ENCODE results near the gene KLRF2. TPM values are rescaled to one million over a fixed set of nuclear protein-coding genes. Genes with fewer than 3 reads are reported as not detected.
"Not testable (repeated sequence)": the region's sequence is repeated elsewhere in the genome, so short reads cannot be mapped to it uniquely, and the experiment has no call there.

The KLRF2 gene
- total and polyA plus RNA-seq, 2 experiments from 2014 or later: not detected

- Histone ChIP-seq H3K36me3 (no peaks in the 10 kb centered on the region), H3K4me1 (ENCODE audit: low read depth) (peaks cover 4% of the 10 kb centered on the region), H3K9me3 (ENCODE audit: low read depth) (no peaks in the 10 kb centered on the region), H3K27me3 (no peaks in the 10 kb centered on the region), H3K4me3 (no peak overlapping the region), H3K27ac (no peak overlapping the region)
- no peak for DNase-seq (ENCODE audit: low read depth in 1 of 2, low spot score in 1 of 2)
- no peak for TF ChIP-seq CTCF (IDR thresholded peaks at IDR 0.05; ENCODE audit: low read depth, low read length)
Observed at GRCh38 chr12:9872162-9872561, 9.1 kb upstream of the KLRF2 start.

DNA sequence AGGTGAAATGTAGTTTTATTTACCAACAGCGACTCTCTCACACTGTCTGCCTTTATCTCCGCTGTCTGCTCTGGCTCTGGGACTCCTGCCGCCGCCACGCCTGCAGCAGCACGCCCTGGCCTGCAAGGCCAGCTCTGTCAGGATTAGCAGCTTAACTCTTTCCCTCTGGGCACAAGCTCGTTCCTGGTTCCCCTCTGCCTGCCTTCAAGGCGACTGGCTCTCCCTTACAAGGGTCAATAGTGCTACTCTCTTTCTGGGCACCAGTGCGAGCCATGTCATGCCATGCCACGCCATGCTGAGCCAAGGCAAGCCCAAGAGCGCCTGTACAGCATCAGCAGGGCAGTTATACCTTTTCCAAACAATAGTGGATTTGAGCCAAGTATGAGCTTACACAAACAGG lies 8.5 kb upstream of the KLRF2 start:
- no peak for TF ChIP-seq CTCF (IDR thresholded peaks at IDR 0.05; ENCODE audit: low read depth, low read length)
- peaks cover 4% of the 10 kb centered on the region for H3K4me1 ChIP-seq (ENCODE audit: low read depth)
- H3K36me3 ChIP-seq: no peaks in the 10 kb centered on the region
- H3K27me3 ChIP-seq: no peaks in the 10 kb centered on the region
- no peak overlapping the region for H3K27ac ChIP-seq
- no peaks in the 10 kb centered on the region for H3K9me3 ChIP-seq (ENCODE audit: low read depth)
- DNase-seq (ENCODE audit: low read depth in 1 of 2, low spot score in 1 of 2): peak in 1 of 2 donors; percentile 31
- H3K4me3 ChIP-seq: no peak overlapping the region

DNA sequence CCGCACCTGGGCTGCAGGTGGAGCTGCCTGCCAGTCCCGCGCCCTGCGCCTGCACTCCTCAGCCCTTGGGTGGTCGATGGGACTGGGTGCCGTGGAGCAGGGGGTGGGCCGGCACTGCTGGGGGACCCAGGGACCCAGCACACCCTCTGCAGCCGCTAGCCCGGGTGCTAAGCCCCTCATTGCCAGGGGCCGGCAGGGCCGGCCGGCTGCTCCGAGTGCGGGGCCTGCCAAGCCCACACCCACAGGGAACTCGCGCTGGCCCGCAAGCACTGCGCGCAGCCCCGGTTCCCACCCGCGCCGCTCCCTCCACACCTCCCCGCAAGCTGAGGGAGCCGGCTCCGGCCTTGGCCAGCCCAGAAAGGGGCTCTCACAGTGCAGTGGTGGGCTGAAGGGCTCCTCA lies 5.2 kb upstream of the KLRF2 start:
- H3K4me3 ChIP-seq; H3K4me1 ChIP-seq (ENCODE audit: low read depth); H3K9me3 ChIP-seq (ENCODE audit: low read depth); H3K36me3 ChIP-seq; H3K27ac ChIP-seq; DNase-seq (ENCODE audit: low read depth in 1 of 2, low spot score in 1 of 2); H3K27me3 ChIP-seq: not testable (repeated sequence)

- Histone ChIP-seq H3K4me1 (ENCODE audit: low read depth) (no peaks in the 10 kb centered on the region), H3K9me3 (ENCODE audit: low read depth) (no peaks in the 10 kb centered on the region), H3K4me3 (no peak overlapping the region), H3K27ac (no peak overlapping the region), H3K36me3 (no peaks in the 10 kb centered on the region), H3K27me3 (no peaks in the 10 kb centered on the region)
- DNase-seq (ENCODE audit: low read depth in 1 of 2, low spot score in 1 of 2): no peak
- TF ChIP-seq CTCF (IDR thresholded peaks at IDR 0.05; ENCODE audit: low read depth, low read length): no peak
Observed at GRCh38 chr12:9880532-9881078, 684 bp upstream of the KLRF2 start.

DNA sequence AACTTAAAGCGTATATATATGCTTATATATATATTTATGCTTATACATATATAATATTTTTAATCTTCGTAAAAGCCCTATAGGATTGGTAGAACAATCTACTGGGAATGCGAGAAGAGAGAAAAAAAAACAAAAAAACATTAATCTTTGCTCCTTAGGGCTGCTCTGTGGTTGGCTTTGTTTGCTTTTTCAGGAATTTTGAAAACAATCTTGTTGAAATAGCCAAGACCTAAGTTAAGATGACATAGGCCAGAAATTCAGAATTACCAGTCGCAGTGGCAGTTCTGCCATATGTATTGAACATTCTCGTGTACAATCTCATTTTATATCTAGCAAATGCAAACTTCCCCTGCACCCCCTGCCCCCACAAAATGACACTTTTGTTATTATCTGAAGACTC lies 699 bp downstream of the KLRF2 start:
- Histone ChIP-seq H3K9me3 (ENCODE audit: low read depth) (no peaks in the 10 kb centered on the region), H3K27ac (no peak overlapping the region), H3K4me3 (no peak overlapping the region), H3K4me1 (ENCODE audit: low read depth) (no peaks in the 10 kb centered on the region), H3K36me3 (no peaks in the 10 kb centered on the region), H3K27me3 (no peaks in the 10 kb centered on the region)
- DNase-seq (ENCODE audit: low read depth in 1 of 2, low spot score in 1 of 2): no peak
- no peak for TF ChIP-seq CTCF (IDR thresholded peaks at IDR 0.05; ENCODE audit: low read depth, low read length)

- Histone ChIP-seq H3K36me3 (no peaks in the 10 kb centered on the region), H3K9me3 (ENCODE audit: low read depth) (no peaks in the 10 kb centered on the region), H3K4me3 (no peak overlapping the region), H3K27ac (no peak overlapping the region), H3K27me3 (no peaks in the 10 kb centered on the region), H3K4me1 (ENCODE audit: low read depth) (no peaks in the 10 kb centered on the region)
- no peak for TF ChIP-seq CTCF (IDR thresholded peaks at IDR 0.05; ENCODE audit: low read depth, low read length)
- peak in 1 of 2 donors; percentile 40 for DNase-seq (ENCODE audit: low read depth in 1 of 2, low spot score in 1 of 2)
Observed at GRCh38 chr12:9883175-9883574, 1.9 kb downstream of the KLRF2 start.

Measured in cardiac muscle cell (in vitro differentiated cells and primary cell).